HCEC 1CT (cell line): ENCODE results near the gene OR2T2.
"Not testable (repeated sequence)": the region's sequence is repeated elsewhere in the genome, so short reads cannot be mapped to it uniquely, and the experiment has no call there.

Source experiments
- DNase-seq: peaks from one replicate; pipeline ENCODE4 v3.0.0-alpha.2; 2017

Gene OR2T2, protein sequence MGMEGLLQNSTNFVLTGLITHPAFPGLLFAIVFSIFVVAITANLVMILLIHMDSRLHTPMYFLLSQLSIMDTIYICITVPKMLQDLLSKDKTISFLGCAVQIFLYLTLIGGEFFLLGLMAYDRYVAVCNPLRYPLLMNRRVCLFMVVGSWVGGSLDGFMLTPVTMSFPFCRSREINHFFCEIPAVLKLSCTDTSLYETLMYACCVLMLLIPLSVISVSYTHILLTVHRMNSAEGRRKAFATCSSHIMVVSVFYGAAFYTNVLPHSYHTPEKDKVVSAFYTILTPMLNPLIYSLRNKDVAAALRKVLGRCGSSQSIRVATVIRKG

GRCh38 chr1:248445399-248445798 is at the start of gene OR2T2:
TSS of gene OR2T2 (plus strand) at chr1:248445637. CDS start at chr1:248452798, 7,161 bp downstream.
- not testable (repeated sequence) for DNase-seq

- DNase-seq, result no peak
Observed at GRCh38 chr1:248402748-248403147, 42.7 kb upstream of the OR2T2 start, which contains the start of gene OR2T1. TSS of gene OR2T1 (plus strand) at chr1:248403048. CDS start at chr1:248406148, 3,100 bp downstream.

GRCh38 chr1:248404024-248404423 is 41.4 kb upstream of the OR2T2 start:
- peak; percentile 4 for DNase-seq

DNA sequence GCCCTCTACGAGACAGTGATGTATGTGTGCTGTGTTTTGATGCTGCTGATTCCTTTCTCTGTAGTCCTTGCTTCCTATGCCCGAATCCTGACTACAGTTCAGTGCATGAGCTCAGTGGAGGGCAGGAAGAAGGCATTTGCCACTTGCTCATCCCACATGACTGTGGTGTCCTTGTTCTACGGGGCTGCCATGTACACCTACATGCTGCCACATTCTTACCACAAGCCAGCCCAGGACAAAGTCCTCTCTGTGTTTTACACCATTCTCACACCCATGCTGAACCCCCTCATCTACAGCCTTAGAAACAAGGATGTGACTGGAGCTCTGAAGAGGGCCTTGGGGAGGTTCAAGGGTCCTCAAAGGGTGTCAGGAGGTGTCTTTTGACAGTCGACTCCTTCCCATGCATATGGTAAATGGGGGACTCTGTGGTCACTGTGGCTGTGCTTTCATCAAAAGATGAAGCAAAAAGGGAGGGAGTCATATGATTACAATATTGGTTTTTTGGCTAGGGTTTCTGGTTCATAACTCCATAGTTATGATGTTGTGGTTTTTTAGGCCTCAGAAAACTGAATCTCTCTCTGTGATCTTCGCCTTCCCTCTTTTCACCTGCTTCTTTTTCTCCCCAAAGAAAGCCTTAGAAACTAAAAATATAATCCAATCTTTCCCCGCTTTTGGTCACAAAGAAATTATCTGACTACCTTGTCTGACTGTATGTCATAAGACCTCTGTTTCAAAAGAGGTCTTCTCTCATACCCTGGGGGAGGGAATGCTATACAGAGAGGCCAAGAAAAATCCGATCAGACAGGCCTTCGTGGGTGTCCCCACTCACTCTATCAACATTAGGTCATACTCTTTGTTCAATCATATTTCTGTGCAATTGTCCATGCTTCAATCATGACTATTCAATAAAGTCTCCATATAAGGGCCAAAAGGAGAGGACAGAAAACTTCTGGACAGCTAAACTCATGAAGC is 38.4 kb upstream of the OR2T2 start:
- DNase-seq, result no peak

- DNase-seq, result no peak
Observed at GRCh38 chr1:248416226-248416625, 29.2 kb upstream of the OR2T2 start.

GRCh38 chr1:248417854-248418253 is 27.6 kb upstream of the OR2T2 start:
- no peak for DNase-seq

DNA sequence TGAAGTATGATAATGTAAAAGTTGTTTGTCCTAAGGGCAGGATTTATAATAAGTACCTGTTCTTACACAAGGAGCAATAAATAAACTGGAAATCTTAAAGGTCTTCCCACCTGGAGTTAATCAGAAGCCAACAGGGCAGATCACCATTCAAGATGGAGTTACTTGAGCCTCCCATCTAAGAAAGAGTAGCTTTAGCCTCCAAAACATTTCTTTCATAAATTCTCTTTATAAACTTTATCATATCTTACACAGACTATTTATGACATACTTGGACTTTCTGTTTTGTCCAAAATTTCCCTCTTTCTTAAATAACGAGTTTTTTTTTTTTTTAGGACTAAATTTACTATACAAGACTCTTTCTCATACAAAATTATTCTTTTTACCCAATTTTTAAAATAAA is 24.1 kb upstream of the OR2T2 start:
- no peak for DNase-seq

- DNase-seq, result not testable (repeated sequence)
Observed at GRCh38 chr1:248427526-248428191, 17.8 kb upstream of the OR2T2 start.

GRCh38 chr1:248428192-248428533 is 17.3 kb upstream of the OR2T2 start:
- DNase-seq, result not testable (repeated sequence)

DNA sequence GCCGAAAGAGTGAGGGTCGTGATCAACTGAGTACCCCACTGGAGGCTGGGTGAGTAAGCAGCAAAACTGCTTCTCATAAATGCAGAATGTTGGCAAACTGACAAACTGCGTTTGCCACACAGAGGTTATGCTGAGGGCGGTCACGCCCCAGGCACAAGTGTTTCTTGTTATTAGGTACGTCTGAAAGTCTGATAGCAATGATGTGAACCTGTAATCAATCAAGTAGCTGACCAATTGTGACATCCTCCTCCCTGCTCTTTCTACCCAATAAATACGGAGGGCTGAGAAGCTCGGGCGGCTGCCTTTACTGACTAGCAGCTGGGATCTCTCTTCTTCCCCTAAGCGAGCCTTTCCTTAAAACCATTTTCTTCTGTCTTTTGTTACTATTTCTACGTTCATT is 13.8 kb upstream of the OR2T2 start:
- not testable (repeated sequence) for DNase-seq

DNA sequence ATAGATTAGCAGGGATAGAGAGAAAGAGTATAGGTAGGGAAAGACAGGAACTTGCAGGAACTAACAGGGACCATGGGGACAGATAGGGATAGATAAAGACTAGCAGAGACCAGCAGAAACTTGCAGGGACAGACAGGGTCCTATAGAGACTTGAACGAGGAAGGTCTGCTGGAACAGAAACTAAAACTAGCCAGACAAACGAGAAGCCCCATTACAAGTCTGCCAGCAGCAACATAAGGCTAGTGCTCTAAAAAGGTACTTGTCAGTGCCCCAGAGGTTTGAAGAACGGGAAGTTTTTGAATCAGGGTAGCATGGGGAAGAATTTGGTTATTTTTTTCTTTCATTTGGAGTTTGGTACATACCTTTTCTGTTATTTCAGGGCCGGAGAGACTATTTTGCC is 13.2 kb upstream of the OR2T2 start:
- not testable (repeated sequence) for DNase-seq

DNA sequence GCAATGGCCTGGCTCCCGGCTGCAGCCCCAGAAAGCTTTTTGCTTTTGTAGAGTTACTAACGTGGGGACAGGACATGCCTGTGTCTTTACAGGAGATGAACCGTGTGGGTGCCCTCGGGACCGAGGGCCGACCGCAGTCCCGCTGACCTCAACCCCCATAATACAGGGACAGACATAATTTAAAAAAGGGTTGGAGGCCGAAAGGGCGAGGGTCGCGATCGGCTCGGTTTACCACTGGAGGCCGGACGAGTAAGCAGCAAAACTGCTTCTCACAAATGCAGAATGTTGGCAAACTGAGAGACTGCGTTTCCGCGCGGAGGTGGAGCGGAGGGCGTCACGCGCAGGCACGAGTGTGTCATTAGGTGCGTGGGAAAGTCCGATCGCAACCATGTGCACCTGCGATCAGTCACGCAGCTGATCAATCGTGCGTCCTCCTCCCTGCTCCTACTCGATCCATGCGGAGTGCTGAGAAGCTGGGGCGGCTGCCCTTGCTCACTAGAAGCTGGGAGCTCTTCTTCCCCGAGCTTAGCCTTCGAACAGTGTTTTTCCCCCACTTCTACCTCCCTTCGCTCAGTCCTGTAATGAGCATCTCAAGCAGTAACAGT is 11.5 kb upstream of the OR2T2 start:
- DNase-seq, result not testable (repeated sequence)

GRCh38 chr1:248434913-248435312 is 10.5 kb upstream of the OR2T2 start:
- not testable (repeated sequence) for DNase-seq

- DNase-seq, result not testable (repeated sequence)
Observed at GRCh38 chr1:248436303-248436702, 9.1 kb upstream of the OR2T2 start.

GRCh38 chr1:248438668-248439067 is 6.8 kb upstream of the OR2T2 start:
- not testable (repeated sequence) for DNase-seq

DNA sequence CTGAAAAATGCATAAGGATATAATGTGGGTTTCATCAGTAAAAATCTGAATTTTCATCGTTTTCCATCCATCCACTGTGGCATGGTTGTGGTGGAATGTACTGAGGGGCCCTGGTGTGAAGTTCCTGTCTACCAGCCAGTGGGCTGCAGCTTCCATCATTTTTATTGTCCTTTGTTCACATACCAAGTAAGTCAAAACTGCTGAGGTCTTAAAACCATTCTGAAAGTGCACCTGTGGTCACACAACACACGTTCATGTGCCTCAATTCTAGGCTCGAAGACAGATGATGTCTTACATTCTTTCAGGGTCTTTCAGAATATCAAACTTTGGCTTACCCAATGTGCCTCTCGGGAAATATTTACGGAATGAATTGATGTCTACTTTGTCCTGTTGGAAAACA is 6.2 kb upstream of the OR2T2 start:
- not testable (repeated sequence) for DNase-seq

DNA sequence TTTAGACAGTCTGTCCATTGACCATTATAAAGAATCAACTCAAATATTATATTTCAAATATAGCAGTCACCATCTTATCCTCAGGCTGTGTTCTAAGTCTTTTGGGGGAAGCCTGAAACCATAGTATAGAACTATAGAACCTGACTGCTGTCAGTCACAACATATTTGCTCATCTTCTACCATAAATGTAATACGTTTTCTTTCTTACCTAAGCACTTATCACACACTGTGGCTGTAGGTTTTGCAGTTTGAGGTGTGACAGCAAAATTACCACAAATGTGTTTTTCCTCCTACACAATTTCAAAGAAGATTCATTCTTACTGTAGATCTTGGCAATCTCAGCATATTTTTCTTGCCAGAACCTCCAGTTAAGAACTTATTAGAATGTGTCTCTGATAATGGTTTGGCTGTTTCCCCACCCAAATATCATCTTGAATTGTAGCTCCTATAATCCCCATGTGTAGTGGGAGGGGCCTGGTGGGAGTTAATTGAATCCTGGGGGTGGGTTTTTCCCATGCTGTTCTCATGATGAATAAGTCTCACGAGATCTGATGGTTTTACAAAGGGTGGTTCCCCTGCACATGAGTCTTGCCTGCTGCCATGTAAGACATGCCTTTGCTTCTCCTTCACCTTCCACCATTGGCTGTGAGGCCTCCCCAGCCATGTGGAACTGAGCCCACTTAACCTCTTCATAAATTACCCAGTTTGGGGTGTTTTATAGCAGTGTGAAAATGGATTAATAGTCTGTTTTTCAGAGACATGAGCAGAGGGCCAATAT is 2.7 kb upstream of the OR2T2 start:
- not testable (repeated sequence) for DNase-seq

DNA sequence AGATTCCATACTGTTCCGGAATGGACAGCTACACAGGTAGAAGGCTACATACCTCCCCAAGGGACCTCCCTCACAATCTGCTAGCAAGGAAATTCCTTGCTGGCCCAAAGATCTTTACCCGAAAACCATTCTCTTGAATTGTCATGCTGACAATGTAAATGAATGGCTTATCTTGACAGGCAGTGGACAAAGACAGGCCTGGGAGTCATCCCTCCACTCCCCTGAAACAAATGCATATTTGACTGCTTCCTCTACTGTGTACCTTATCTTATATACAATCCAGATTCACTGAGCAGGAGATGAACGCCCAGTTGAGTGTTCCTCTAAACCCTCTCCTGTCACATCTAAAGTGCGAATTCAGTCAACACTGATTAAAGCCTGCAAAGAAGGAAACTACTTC is 834 bp upstream of the OR2T2 start:
- DNase-seq, result not testable (repeated sequence)

- DNase-seq, result not testable (repeated sequence)
Observed at GRCh38 chr1:248448409-248449074, 3.1 kb downstream of the OR2T2 start.

GRCh38 chr1:248449821-248450465 is 4.5 kb downstream of the OR2T2 start:
- DNase-seq, result not testable (repeated sequence)
